GM23338 (cell line): Measurements from ENCODE around the gene CRYBG1.

ENCODE experiments used
- CREB1 ChIP-seq: fragments of 250-450 bp; sonication (Bioruptor Pico); IDR thresholded peaks from 2 replicates; pipeline ENCODE4 v1.5.0; 2020; ENCODE audit warnings: low read depth, mild to moderate bottlenecking, moderate library complexity
- CTCF ChIP-seq, 2 experiments: fragments of 200-600 bp in 1 of 2; sonication (generic) in 1 of 2; conservative IDR thresholded peaks; 2 replicates each; pipeline versions ENCODE4 v1.5.1 to v1.6.1; 2016 to 2017; ENCODE audit warnings: antibody characterized with exemption in 2 of 2, low read depth in 2 of 2, mild to moderate bottlenecking in 2 of 2, moderate library complexity in 1 of 2
- EZH2 ChIP-seq: fragments of 200-600 bp; sonication (generic); IDR thresholded peaks from one replicate; pipeline ENCODE4 v1.8.0; 2017; ENCODE audit warnings: antibody characterized with exemption, mild to moderate bottlenecking, low read depth; ENCODE audit not compliant: unreplicated experiment
- EZH2phosphoT487 ChIP-seq: fragments of 200-600 bp; sonication (generic); IDR thresholded peaks from one replicate; pipeline ENCODE4 v1.8.1; 2018; ENCODE audit warnings: antibody characterized with exemption; ENCODE audit not compliant: unreplicated experiment
- JUNB ChIP-seq: IDR thresholded peaks from one replicate; pipeline ENCODE4 v1.6.1; 2016; ENCODE audit warnings: antibody characterized with exemption; ENCODE audit not compliant: unreplicated experiment
- NANOG ChIP-seq: IDR thresholded peaks from 2 replicates; pipeline ENCODE4 v1.6.1; 2016; ENCODE audit warnings: antibody characterized with exemption, borderline replicate concordance
- POLR2AphosphoS5 ChIP-seq: IDR thresholded peaks from 2 replicates; pipeline ENCODE4 v1.6.1; 2016; ENCODE audit warnings: antibody characterized with exemption, low read depth
- REST ChIP-seq: IDR thresholded peaks from one replicate; pipeline ENCODE4 v1.6.1; 2018; ENCODE audit warnings: antibody characterized with exemption; ENCODE audit not compliant: unreplicated experiment
- ZNF114 ChIP-seq: fragments of 250-450 bp; sonication (Bioruptor Pico); IDR thresholded peaks from 2 replicates; pipeline ENCODE4 v1.5.0; 2020; ENCODE audit warnings: mild to moderate bottlenecking, moderate library complexity
- ZNF331 ChIP-seq: fragments of 250-450 bp; sonication (Bioruptor Pico); IDR thresholded peaks from 2 replicates; pipeline ENCODE4 v1.5.0; 2020; ENCODE audit warnings: low read depth, mild to moderate bottlenecking, moderate library complexity
- TF ChIP-seq, protein P1 (sequence below): IDR thresholded peaks from 2 replicates; pipeline ENCODE4 v1.6.1; 2016; ENCODE audit warnings: antibody characterized with exemption

- TF ChIP-seq EZH2phosphoT487 (no peak), ZNF331 (CRISPR knock-in tag) (no peak), CTCF (conservative IDR thresholded peaks at IDR 0.05; ENCODE audit: low read depth in 2 of 2) (no peak), POLR2AphosphoS5 (no peak), EZH2 (no peak), ZNF114 (CRISPR knock-in tag) (no peak), REST (no peak), CREB1 (CRISPR knock-in tag) (no peak), JUNB (no peak), NANOG (no peak)
- TF ChIP-seq, protein P1, sequence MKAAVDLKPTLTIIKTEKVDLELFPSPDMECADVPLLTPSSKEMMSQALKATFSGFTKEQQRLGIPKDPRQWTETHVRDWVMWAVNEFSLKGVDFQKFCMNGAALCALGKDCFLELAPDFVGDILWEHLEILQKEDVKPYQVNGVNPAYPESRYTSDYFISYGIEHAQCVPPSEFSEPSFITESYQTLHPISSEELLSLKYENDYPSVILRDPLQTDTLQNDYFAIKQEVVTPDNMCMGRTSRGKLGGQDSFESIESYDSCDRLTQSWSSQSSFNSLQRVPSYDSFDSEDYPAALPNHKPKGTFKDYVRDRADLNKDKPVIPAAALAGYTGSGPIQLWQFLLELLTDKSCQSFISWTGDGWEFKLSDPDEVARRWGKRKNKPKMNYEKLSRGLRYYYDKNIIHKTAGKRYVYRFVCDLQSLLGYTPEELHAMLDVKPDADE, result no peak
These were observed 250.5 kb downstream of the CRYBG1 start for GRCh38 chr6:106611030-106611429.
